PC-9 (cell line): Measurements from ENCODE around the gene POU4F2. TPM values are rescaled to one million over a fixed set of nuclear protein-coding genes. Genes with fewer than 3 reads are reported as not detected.

Source experiments
- BruUV-seq: library from RNA; stranded (reverse); fragments of 400-500 nt; replicated peaks from 2 replicates; lab custom pipeline; 2021; lab: Mats Ljungman, UMichigan
- CTCF ChIA-PET: fragments of 300-600 bp; sonication (Branson Sonifier 250); formaldehyde crosslinking; loops from one replicate; lab custom pipeline; 2022; ENCODE audit warnings: antibody characterized with exemption; lab: Charles Lee
- POLR2A ChIA-PET: fragments of 300-600 bp; sonication (Branson Sonifier 250); formaldehyde crosslinking; loops from one replicate; lab custom pipeline; 2022; ENCODE audit warnings: antibody characterized with exemption; ENCODE audit not compliant: unreplicated experiment; lab: Charles Lee
- DNase-seq, 2 experiments: peaks; one replicate each; pipeline versions ENCODE4 v3.0.0 to v3.0.0-alpha.2; 2015 to 2022; ENCODE audit warnings: mixed read lengths in 1 of 2
- H2AFZ ChIP-seq: fragments of 200-600 bp; sonication (generic); 2 replicates; pipeline ENCODE4 v1.8.1; 2017; ENCODE audit warnings: antibody characterized with exemption
- H3F3A ChIP-seq: fragments of 200-600 bp; sonication (generic); 2 replicates; pipeline ENCODE4 v1.8.1; 2017; ENCODE audit warnings: antibody characterized with exemption, mild to moderate bottlenecking, low read depth; ENCODE audit not compliant: insufficient read depth
- H3K27ac ChIP-seq: fragments of 200-600 bp; sonication (generic); 2 replicates; pipeline ENCODE4 v1.6.1; 2016; ENCODE audit warnings: mixed run types
- H3K27me3 ChIP-seq: fragments of 200-600 bp; sonication (generic); 2 replicates; pipeline ENCODE4 v1.6.1; 2016; ENCODE audit warnings: low read depth, mixed run types; ENCODE audit not compliant: insufficient read depth
- H3K36me3 ChIP-seq: fragments of 200-600 bp; sonication (generic); 2 replicates; pipeline ENCODE4 v1.6.1; 2016; ENCODE audit warnings: low read depth, mixed run types
- H3K4me1 ChIP-seq: fragments of 200-600 bp; sonication (generic); replicated peaks from 2 replicates; pipeline ENCODE4 v1.6.1; 2016; ENCODE audit warnings: mixed run types; ENCODE audit not compliant: insufficient read depth
- H3K4me2 ChIP-seq: fragments of 200-600 bp; sonication (generic); 2 replicates; pipeline ENCODE4 v1.6.1; 2017; ENCODE audit warnings: mixed run types
- H3K4me3 ChIP-seq: fragments of 200-600 bp; sonication (generic); 2 replicates; pipeline ENCODE4 v1.6.1; 2016; ENCODE audit warnings: mixed run types
- H3K79me2 ChIP-seq: fragments of 200-600 bp; sonication (generic); 2 replicates; pipeline ENCODE4 v1.6.1; 2017; ENCODE audit warnings: low read depth, mixed run types
- H3K9me2 ChIP-seq: fragments of 200-600 bp; sonication (generic); 2 replicates; pipeline ENCODE4 v1.8.1; 2017; ENCODE audit warnings: mild to moderate bottlenecking; ENCODE audit not compliant: insufficient read depth
- H3K9me3 ChIP-seq: fragments of 200-600 bp; sonication (generic); 2 replicates; pipeline ENCODE4 v1.8.1; 2016; ENCODE audit warnings: low read depth; ENCODE audit not compliant: insufficient read depth
- H4K20me1 ChIP-seq: fragments of 200-600 bp; sonication (generic); 2 replicates; pipeline ENCODE4 v1.8.1; 2017; ENCODE audit not compliant: insufficient read depth
- EZH2 ChIP-seq: fragments of 200-600 bp; sonication (generic); IDR thresholded peaks from 2 replicates; pipeline ENCODE4 v1.8.0; 2017; ENCODE audit warnings: antibody characterized with exemption, low read depth
- intact Hi-C: fragments of 100-400 bp; cut with micrococcal nuclease; formaldehyde crosslinking; loops from one replicate; pipeline ENCODE4 v1.10.0; 2022; ENCODE audit not compliant: unreplicated experiment
- total RNA-seq: library from RNA; stranded (reverse); gene quantifications from 2 replicates; pipeline ENCODE4 v1.2.3, GENCODE V29; 2021
- TF ChIP-seq, protein P1 (sequence below): fragments of 200-600 bp; sonication (generic); conservative IDR thresholded peaks from 2 replicates; pipeline ENCODE4 v1.6.1; 2017; ENCODE audit warnings: mixed run types, antibody characterized with exemption, mild to moderate bottlenecking, moderate library complexity

POU4F2 gene
- total RNA-seq, 1 experiment from 2014 or later = not detected

DNA sequence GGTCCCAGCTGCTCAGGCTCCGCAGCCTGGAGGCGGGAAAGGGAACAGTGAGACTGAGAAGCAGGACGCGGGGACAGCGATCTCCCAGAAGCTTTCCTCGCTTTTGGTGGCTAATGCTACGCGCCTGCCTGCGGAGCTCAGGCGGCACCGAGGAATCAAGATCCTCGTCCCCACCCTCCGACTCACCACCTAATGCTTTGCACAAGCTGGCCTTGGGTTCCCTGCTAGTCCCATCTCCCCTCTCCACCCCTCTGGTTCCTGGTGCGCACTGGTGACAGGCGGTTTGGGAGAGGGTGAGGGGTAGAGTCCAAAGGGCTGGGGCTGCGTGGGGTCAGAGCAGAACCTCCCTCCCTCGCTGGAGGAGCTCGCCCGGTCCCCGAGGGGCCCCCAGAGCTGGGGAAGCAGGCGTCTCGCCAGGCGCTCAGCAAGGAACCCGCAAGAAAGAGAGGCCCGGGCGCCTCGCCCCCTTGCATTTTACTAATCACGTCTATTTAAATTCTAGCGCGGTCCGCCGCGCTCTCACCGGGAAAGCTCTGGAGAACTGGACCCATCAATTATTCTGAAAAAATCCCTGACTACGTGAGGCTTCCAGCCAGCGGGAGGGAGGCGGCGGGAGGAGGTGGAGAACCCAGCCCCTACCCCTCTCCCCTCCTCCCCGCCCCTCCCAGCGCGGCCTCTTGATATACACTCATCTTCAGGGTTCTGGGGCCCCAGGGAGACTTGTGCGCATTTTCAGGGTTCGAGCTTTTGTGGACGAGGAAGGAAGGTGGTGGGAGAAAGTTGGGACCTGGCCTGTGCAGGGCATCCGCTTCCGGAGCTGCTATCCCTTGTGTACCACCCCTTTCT is 9.1 kb downstream of the POU4F2 start:
- Histone ChIP-seq H2AFZ (no peak overlapping the region), H3K9me2 (no peaks in the 10 kb centered on the region), H3K27ac (no peak overlapping the region), H3K4me2 (no peak overlapping the region), H3K27me3 (no peaks in the 10 kb centered on the region), H3K4me3 (no peak overlapping the region), H4K20me1 (no peaks in the 10 kb centered on the region), H3F3A (no peaks in the 10 kb centered on the region), H3K79me2 (no peaks in the 10 kb centered on the region), H3K36me3 (no peaks in the 10 kb centered on the region), H3K4me1 (no peaks in the 10 kb centered on the region), H3K9me3 (no peaks in the 10 kb centered on the region)
- no peak for DNase-seq
- ChIA-PET POLR2A (no interaction called here), CTCF (no interaction called here)
- intact Hi-C loops = no loop called here
- TF ChIP-seq, protein P1, sequence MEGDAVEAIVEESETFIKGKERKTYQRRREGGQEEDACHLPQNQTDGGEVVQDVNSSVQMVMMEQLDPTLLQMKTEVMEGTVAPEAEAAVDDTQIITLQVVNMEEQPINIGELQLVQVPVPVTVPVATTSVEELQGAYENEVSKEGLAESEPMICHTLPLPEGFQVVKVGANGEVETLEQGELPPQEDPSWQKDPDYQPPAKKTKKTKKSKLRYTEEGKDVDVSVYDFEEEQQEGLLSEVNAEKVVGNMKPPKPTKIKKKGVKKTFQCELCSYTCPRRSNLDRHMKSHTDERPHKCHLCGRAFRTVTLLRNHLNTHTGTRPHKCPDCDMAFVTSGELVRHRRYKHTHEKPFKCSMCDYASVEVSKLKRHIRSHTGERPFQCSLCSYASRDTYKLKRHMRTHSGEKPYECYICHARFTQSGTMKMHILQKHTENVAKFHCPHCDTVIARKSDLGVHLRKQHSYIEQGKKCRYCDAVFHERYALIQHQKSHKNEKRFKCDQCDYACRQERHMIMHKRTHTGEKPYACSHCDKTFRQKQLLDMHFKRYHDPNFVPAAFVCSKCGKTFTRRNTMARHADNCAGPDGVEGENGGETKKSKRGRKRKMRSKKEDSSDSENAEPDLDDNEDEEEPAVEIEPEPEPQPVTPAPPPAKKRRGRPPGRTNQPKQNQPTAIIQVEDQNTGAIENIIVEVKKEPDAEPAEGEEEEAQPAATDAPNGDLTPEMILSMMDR = no peak
- TF ChIP-seq EZH2 = no peak
- no TSS peak for BruUV-seq

DNA sequence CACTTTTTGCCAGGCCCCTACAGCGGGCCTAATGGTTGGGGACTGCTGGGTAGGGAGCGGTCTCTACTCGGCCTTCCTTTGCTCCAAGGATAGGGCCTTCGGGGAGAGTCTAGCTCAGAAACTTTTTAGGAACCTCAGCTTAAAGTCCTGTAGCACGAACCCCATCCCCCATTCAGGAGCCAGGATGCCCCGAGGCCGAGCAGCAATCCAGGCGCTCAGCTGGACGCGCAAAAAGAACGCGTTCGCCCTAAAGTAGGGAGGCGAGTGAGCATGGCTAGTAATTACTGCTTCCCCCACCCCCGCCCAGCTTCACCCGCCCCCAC is 9.7 kb downstream of the POU4F2 start:
- no peaks in the 10 kb centered on the region for H3F3A ChIP-seq
- H3K9me2 ChIP-seq = no peaks in the 10 kb centered on the region
- intact Hi-C loops = no loop called here
- H3K9me3 ChIP-seq = no peaks in the 10 kb centered on the region
- no peak overlapping the region for H3K4me2 ChIP-seq
- ChIA-PET CTCF (no interaction called here), POLR2A (no interaction called here)
- DNase-seq = no peak
- no peaks in the 10 kb centered on the region for H4K20me1 ChIP-seq
- H3K36me3 ChIP-seq = no peaks in the 10 kb centered on the region
- 0 out of 2 replicates have a peak, but pooled peaks cover 3% of the 10 kb centered on the region for H3K27me3 ChIP-seq
- no TSS peak for BruUV-seq
- H2AFZ ChIP-seq = no peak overlapping the region
- no peak for TF ChIP-seq EZH2
- TF ChIP-seq, protein P1 = no peak
- no peaks in the 10 kb centered on the region for H3K4me1 ChIP-seq
- no peak overlapping the region for H3K27ac ChIP-seq
- no peaks in the 10 kb centered on the region for H3K79me2 ChIP-seq
- H3K4me3 ChIP-seq = no peak overlapping the region

DNA sequence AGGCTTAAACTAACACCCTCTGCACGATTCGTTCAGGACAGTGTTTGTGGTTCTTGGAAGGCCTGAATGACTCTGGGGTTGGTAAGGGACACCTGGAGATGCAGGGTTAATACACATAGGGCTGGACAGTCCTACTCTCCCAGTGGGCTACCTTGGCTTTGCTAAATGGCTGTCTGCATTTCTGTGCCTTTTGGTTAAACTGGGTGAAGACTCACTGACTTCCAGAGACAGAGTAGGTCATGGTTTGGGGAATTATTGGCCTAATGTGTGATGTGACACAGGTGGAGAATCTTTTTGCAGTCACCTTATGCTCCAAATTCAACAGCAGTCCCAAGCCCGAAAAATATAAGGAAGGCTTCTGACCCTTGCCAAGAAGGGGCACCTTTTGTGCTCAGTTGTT is 10.5 kb downstream of the POU4F2 start:
- Histone ChIP-seq H2AFZ (no peak overlapping the region), H3K9me3 (no peaks in the 10 kb centered on the region), H3K9me2 (no peaks in the 10 kb centered on the region), H3K27me3 (0 out of 2 replicates have a peak, but pooled peaks cover 3% of the 10 kb centered on the region), H3K4me1 (no peaks in the 10 kb centered on the region), H3F3A (no peaks in the 10 kb centered on the region), H3K79me2 (no peaks in the 10 kb centered on the region), H4K20me1 (no peaks in the 10 kb centered on the region), H3K27ac (no peak overlapping the region), H3K36me3 (no peaks in the 10 kb centered on the region), H3K4me3 (no peak overlapping the region), H3K4me2 (no peak overlapping the region)
- ChIA-PET CTCF (no interaction called here), POLR2A (no interaction called here)
- TF ChIP-seq, protein P1 = no peak
- no peak for TF ChIP-seq EZH2
- intact Hi-C loops = no loop called here
- BruUV-seq = no TSS peak
- no peak for DNase-seq
